Endometrium (tissue), 2 donors: ENCODE results near the gene ZNF408.
A peak's percentile ranks its signal among the peaks of the same experiment; 100 is the strongest.

Source experiments
- FAIRE-seq: peaks from 2 replicates; lab custom pipeline; 2012; peaks lifted over from hg19 to GRCh38; lab: Jason Lieb, UNC
- donor health status: control.
- donor health status: control.

The ZNF408 gene

GRCh38 chr11:46727952-46728658 is 27.3 kb downstream of the ZNF408 start:
- FAIRE-seq = no peak

GRCh38 chr11:46728659-46729040 is 27.8 kb downstream of the ZNF408 start:
- FAIRE-seq = no peak

GRCh38 chr11:46729110-46730027 is 28.5 kb downstream of the ZNF408 start:
- FAIRE-seq = no peak

GRCh38 chr11:46731545-46731944 is 30.7 kb downstream of the ZNF408 start:
- FAIRE-seq = no peak

- no peak for FAIRE-seq
Observed at GRCh38 chr11:46733234-46733633, 32.4 kb downstream of the ZNF408 start.

- FAIRE-seq = no peak
Observed at GRCh38 chr11:46736146-46736545, 35.3 kb downstream of the ZNF408 start.

- peak; percentile 51 for FAIRE-seq
Observed at GRCh38 chr11:46736615-46737014, 35.8 kb downstream of the ZNF408 start.

- no peak for FAIRE-seq
Observed at GRCh38 chr11:46737699-46738098, 36.9 kb downstream of the ZNF408 start.

- FAIRE-seq = no peak
Observed at GRCh38 chr11:46738887-46739286, 38.1 kb downstream of the ZNF408 start.

GRCh38 chr11:46741600-46742484 is 41.0 kb downstream of the ZNF408 start:
- no peak for FAIRE-seq

- no peak for FAIRE-seq
Observed at GRCh38 chr11:46743043-46743442, 42.2 kb downstream of the ZNF408 start.

- no peak for FAIRE-seq
Observed at GRCh38 chr11:46743693-46744339, 43.0 kb downstream of the ZNF408 start.

- no peak for FAIRE-seq
Observed at GRCh38 chr11:46745328-46745727, 44.5 kb downstream of the ZNF408 start.

GRCh38 chr11:46745995-46746394 is 45.2 kb downstream of the ZNF408 start:
- FAIRE-seq = no peak

GRCh38 chr11:46747150-46747549 is 46.3 kb downstream of the ZNF408 start:
- FAIRE-seq = no peak
